ENCODE measurements around the gene RBM10. TPM values are rescaled to one million over a fixed set of nuclear protein-coding genes. Genes with fewer than 3 reads are reported as not detected.
A peak's percentile ranks its signal among the peaks of the same experiment; 100 is the strongest.

Gene RBM10
- total RNA-seq, 2 donors from 2014 or later, result 22.1 to 32.1 TPM

- Histone ChIP-seq H3K36me3 (peaks cover 87% of the 10 kb centered on the region), H3K9me3 (no peaks in the 10 kb centered on the region), H3K27ac (no peak overlapping the region), H3K4me1 (peaks cover 0 to 14% of the 10 kb centered on the region in 2 donors), H3K4me3 (no peak overlapping the region), H3K27me3 (no peaks in the 10 kb centered on the region)
- TF ChIP-seq, protein P1, sequence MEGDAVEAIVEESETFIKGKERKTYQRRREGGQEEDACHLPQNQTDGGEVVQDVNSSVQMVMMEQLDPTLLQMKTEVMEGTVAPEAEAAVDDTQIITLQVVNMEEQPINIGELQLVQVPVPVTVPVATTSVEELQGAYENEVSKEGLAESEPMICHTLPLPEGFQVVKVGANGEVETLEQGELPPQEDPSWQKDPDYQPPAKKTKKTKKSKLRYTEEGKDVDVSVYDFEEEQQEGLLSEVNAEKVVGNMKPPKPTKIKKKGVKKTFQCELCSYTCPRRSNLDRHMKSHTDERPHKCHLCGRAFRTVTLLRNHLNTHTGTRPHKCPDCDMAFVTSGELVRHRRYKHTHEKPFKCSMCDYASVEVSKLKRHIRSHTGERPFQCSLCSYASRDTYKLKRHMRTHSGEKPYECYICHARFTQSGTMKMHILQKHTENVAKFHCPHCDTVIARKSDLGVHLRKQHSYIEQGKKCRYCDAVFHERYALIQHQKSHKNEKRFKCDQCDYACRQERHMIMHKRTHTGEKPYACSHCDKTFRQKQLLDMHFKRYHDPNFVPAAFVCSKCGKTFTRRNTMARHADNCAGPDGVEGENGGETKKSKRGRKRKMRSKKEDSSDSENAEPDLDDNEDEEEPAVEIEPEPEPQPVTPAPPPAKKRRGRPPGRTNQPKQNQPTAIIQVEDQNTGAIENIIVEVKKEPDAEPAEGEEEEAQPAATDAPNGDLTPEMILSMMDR (IDR thresholded peaks at IDR 0.05), result no peak
- DNase-seq (ENCODE audit: low spot score), result no peak
Observed at GRCh38 chrX:47212381-47213293, 67.6 kb downstream of the RBM10 start.

- TF ChIP-seq, protein P1 (IDR thresholded peaks at IDR 0.05), result no peak
- Histone ChIP-seq H3K9me3 (no peaks in the 10 kb centered on the region), H3K4me3 (no peak overlapping the region), H3K4me1 (peaks cover 0 to 20% of the 10 kb centered on the region in 2 donors), H3K27ac (no peak overlapping the region), H3K27me3 (no peaks in the 10 kb centered on the region), H3K36me3 (peaks cover 68% of the 10 kb centered on the region)
- no peak for DNase-seq (ENCODE audit: low spot score)
Observed at GRCh38 chrX:47214435-47215077, 69.5 kb downstream of the RBM10 start.

DNA sequence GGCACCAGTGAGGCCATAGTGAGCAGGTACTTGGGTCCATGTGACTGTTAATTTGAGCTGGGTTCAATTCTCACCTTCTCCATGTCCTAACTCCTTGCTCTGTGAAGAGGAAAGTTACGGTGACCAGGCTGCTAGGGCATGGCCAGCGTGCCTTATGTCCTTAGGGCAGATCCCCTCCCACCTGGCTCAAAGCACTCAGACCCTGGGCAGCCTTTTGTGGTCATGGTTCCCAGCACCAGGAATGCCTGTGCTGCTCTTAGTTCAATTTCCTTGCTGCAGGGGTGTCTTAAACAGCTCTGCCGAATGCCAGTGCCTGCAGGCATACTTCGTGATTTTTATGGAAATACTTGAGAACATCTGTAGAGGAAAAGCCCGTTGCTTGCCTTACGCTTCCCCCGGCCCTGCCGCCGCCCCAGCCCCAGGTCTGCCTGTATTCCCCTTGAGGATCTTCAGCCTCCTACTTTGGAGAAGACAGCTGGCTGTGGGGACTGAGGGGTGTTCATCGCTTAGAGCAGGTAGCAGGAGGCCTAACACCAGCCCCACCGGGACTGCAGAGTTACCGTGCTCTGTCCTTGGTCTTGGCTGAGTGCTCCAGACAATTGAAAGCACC is 70.4 kb downstream of the RBM10 start:
- peaks cover 0 to 28% of the 10 kb centered on the region in 2 donors for H3K4me1 ChIP-seq
- TF ChIP-seq, protein P1 (IDR thresholded peaks at IDR 0.05), result no peak
- no peak for DNase-seq (ENCODE audit: low spot score)

GRCh38 chrX:47216393-47216925 is 71.4 kb downstream of the RBM10 start:
- Histone ChIP-seq H3K27ac (peak overlapping the region; percentile 77 to 82), H3K4me3 (no peak overlapping the region), H3K4me1 (peaks cover 0 to 36% of the 10 kb centered on the region in 2 donors), H3K27me3 (no peaks in the 10 kb centered on the region), H3K36me3 (peaks cover 49% of the 10 kb centered on the region), H3K9me3 (no peaks in the 10 kb centered on the region)
- DNase-seq (ENCODE audit: low spot score), result no peak
- TF ChIP-seq, protein P1 (IDR thresholded peaks at IDR 0.05), result no peak

More for the DNA sequence above, 70.4 kb downstream of the RBM10 start:
- Histone ChIP-seq H3K4me3 (no peak overlapping the region), H3K36me3 (peaks cover 59% of the 10 kb centered on the region), H3K27me3 (no peaks in the 10 kb centered on the region), H3K27ac (no peak overlapping the region), H3K9me3 (no peaks in the 10 kb centered on the region)

- H3K27me3 ChIP-seq, result no peaks in the 10 kb centered on the region
- no peaks in the 10 kb centered on the region for H3K9me3 ChIP-seq
- no peak for DNase-seq (ENCODE audit: low spot score)
- peak overlapping the region; percentile 89 for H3K4me3 ChIP-seq
- TF ChIP-seq, protein P1 (IDR thresholded peaks at IDR 0.05), result no peak
- H3K4me1 ChIP-seq, result peaks cover 0 to 36% of the 10 kb centered on the region in 2 donors
- H3K27ac ChIP-seq, result peak overlapping the region; percentile 77 to 82
- H3K36me3 ChIP-seq, result peaks cover 40% of the 10 kb centered on the region
Observed at GRCh38 chrX:47217121-47217851, 72.3 kb downstream of the RBM10 start.
